NCI-H146 treated with DMSO at 0.1 percent for 48 hours (cell line): ENCODE results near the gene DDX1.

Experiments
- DNase-seq: peaks from one replicate; lab custom pipeline; 2025; ENCODE audit not compliant: unreplicated experiment; lab: John Stamatoyannopoulos, UW

The DDX1 gene

GRCh38 chr2:15562354-15563031 is 29.2 kb upstream of the DDX1 start:
- DNase-seq, result no peak

GRCh38 chr2:15563227-15564100 is 28.2 kb upstream of the DDX1 start:
- DNase-seq, result no peak

DNA sequence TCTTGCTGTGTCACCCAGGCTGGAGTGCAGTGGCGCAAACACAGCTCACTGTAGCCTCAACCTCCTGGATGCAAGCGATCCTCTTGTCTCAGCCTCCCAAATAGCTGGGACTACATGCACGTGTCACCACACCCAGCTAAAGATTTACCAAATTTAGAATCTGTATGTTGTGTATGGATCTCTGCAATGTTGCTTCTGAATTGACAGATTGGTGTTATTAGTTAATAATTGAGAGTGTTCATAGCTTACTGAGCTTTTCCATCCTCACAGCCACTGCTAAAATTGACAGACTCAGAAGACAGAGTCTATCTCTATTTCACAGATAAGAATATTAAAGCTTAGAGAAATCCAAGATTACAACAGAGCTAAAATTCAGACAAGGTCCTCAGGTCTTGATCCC is 26.3 kb upstream of the DDX1 start:
- DNase-seq, result no peak

GRCh38 chr2:15565994-15566671 is 25.5 kb upstream of the DDX1 start:
- DNase-seq, result no peak

DNA sequence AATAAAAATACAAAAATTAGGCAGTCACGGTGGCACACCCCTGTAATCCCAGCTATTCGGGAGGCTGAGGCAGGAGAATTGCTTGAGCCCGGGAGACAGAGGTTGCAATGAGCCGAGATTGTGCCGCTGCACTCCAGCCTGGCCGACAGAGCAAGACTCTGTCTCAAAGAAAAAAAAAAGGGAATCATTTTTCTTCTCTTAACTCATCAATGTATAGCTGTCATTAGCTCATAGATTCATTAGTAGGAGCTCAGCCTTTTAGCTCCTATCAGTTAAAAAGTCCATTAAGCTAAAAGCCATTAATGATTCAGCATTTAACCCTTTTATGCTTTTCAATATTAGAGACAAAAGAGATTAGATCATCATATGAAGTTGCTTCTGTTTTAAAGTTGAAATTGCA is 24.8 kb upstream of the DDX1 start:
- DNase-seq, result no peak

GRCh38 chr2:15568874-15569273 is 22.8 kb upstream of the DDX1 start:
- DNase-seq, result no peak

DNA sequence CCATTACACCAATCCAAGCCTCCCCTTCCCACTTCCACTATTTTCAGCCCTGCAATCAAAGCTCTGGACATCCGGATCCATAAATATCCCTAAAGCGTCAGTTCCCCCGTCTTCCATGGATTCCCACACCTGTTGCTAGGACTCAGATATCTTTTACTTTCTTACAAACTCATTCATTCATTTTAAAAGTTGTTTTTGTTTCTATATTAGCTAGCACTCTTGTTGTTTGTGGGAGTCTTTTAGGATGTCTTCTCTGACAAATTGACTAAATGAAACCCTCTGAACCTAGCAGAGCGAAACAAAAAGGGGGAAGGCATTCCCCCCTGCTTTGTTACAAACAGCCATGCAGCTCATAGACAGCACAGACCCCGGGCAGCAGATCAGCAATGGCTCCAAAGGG is 21.6 kb upstream of the DDX1 start:
- no peak for DNase-seq

DNA sequence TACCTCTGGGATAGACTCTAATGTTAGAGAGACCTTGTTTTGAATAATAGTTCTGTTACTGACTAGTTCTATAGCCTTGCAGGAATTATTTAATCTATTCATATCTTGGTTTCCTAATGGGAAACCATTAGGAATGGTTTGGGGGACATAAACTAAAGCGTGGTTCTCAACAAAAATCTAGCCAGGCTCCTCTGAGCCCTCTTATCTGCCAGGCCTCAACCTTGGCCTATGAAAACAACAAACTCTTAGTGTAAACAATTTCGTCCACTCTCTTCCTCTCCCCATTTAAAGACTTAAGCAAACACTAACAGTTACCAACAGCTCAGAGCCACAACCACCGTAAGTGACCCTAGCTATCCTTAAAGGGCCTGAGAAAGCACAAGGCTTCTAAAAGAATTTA is 19.9 kb upstream of the DDX1 start:
- no peak for DNase-seq

GRCh38 chr2:15577071-15577735 is 14.5 kb upstream of the DDX1 start:
- DNase-seq, result peak; percentile 76

DNA sequence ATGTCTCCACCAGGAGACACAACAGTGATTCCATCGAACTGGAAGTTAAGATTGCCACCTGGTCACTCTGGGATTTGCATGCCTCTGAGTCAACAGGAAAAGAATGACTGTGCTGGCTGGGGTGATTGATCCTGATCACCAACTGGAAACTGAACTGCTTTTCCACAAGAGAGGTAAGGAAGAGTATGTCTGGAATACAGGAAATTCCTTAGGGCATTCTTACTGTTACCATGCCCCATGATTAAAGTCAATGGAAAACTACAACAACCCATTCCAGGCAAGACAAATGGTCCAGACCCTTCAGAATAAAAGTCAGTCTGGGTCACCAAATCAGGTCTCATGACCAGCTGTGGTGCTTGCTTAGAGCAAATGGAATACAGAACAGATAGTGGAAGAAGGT is 12.0 kb upstream of the DDX1 start:
- DNase-seq, result no peak

- DNase-seq, result no peak
Measured at GRCh38 chr2:15580451-15580850, 11.2 kb upstream of the DDX1 start.

DNA sequence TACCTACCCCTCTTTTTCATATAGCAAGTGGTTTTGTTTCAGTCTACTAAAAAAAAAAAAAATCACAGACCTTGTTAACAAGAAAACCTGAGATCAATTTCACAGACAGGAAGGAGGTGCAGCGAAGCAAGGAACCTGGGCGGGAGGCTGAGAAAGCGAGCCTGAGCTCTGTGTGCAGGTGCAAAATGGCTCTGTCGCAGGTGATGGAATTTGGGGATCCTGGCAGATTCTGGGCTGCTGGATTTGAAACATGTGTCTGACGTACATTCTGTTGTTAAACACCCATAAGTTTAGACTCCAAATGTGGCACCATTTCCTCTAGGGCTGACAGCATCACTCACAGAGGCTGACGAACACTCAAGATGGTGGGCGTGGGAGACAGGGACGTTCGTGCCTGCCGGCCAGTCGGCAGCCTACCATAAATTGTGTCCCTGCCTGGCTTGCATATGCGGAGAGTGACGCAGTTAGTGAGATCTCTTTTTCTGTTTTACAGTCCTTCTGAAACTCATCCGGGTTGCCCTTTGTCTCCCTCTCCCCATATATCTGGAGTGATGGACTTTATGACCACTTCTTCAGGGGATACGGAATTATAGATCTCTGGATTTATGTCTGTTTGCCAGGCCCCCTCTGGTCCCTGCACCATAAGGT is 8.8 kb upstream of the DDX1 start:
- DNase-seq, result no peak

GRCh38 chr2:15583826-15584225 is 7.8 kb upstream of the DDX1 start:
- no peak for DNase-seq

- no peak for DNase-seq
Measured at GRCh38 chr2:15584316-15584715, 7.4 kb upstream of the DDX1 start.

DNA sequence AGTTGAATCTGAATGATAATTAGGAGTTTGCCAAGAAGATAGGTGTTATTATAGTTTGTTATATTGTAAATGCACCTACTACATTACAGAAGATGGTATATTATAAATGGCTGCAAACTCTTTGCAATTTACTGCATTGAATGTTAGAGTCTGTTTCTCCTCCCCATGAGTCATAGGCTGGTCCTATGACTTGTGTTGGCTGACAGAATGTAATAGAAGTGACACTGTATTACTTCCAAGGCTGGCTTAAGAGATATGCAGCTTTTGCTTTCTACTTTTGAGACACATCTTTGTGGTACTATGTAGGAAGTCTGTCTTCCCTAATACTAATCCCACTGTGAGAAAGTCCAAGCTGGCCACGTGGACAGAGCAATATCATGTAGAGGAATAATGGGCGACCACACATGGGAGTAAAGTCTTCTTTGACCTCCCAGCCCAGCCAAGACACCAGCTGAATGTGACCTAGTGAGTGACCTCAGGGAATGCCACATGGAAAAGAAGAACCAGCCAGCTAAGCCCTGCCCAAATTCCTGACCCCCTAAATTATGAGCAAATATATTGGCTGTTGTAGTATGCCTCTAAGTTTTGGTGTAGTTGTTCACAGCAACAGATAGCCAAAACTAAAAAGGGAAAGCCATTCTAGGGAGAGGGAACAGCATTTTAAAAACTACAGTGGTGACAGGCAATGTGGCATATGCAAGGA is 6.8 kb upstream of the DDX1 start:
- no peak for DNase-seq

- peak; percentile 12 for DNase-seq
Measured at GRCh38 chr2:15588329-15588919, 3.2 kb upstream of the DDX1 start.

DNA sequence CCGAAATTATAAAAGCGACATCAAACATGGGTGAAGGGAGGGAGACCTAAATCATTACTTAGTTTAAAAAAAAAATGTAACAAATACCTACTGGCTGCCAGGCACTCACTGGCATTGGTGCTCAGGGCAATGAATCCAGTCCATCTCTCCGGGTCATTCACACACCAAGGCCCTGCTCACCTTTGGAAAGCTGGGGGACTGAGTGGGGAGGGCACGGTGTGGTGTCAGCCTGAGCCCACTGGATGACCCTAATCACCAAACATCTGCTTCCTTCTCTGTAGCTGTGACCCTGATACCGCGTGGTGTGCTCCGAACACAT is 336 bp upstream of the DDX1 start:
- no peak for DNase-seq

GRCh38 chr2:15593327-15593705 is 1.6 kb downstream of the DDX1 start:
- no peak for DNase-seq

DNA sequence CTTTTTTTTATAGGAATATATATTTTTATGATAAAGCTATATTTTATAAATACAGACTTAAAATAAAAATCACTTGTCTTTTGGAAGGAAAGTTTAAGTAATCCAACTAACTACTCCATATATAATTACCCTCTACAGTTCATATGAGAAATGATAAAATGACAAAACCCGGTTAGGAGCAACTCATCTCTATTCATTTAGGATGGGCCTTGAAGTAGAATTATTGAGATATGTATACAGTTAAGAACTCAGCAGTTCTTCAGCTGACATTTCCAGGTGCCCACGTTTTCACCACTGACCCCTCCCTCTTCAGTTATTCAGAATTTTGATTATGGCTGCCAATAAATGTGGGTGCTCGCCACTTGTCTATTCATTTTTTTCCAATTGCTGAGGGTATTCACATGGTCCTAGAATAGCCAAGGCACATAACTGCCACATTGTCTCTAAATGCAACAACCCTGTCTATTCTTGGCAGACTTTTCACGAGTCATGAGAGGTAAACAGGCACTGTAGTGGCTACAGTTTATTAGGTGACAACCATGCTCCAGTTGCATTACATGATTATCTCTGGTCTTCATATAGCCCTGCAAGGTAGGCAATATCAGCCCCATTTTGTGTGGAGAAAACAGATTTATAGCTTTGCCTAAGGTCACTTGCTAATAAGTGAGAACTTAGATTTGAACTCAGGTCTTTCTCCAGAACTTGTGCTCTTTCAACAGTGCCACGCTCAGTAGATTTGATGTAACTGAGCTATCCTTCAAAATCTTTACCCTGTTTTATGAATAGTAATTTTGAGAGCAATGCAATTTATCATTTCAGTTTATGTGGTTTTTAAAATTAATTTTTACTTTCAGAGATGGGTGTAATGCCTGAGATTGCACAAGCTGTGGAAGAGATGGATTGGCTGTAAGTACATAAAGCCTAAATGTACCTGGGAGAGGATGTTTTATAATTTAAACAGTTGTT is 2.9 kb downstream of the DDX1 start:
- no peak for DNase-seq
